Pericardium fibroblast (primary cell): ENCODE measurements around the gene MCTS1. TPM values are rescaled to one million over a fixed set of nuclear protein-coding genes. Genes with fewer than 3 reads are reported as not detected.

ENCODE experiments used
- total RNA-seq: library from RNA; depleted of rRNA; stranded (reverse); fragments of >200 nt; gene quantifications from 2 replicates; pipeline ENCODE4 v1.2.3, GENCODE V29; 2015

MCTS1 gene
- 37.0 and 39.7 TPM in 2 replicates for total RNA-seq

DNA sequence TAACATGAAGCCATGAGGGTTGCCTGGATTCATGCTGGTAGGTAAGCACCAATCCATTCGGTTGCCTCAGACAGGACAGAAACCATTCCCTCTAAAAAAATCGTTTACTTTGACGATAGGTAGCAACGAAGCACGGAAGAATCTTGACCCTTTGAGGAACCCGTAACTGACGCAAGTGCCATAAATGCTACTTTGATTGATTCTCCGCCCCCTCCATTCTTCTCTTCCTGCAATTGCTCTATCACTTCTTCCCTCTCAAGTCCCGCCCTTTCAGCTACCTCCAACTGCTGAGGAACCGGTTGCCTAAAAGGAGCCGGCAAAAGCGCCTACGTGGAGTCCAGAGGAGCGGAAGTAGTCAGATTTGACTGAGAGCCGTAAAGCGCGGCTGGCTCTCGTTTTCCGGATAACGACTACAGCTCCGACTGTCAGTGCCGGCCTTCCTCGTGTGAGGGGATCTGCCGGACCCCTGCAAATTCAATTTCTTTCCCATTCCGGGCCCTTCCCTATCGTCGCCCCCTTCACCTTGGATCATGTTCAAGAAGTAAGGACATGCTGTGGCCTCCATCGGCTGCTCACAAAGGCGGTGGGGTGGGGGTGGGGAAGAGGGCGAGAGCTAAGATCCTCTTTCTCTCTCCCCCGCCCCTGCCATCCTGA, at the start of gene MCTS1:
Gene MCTS1 (plus strand): TSS at position 395 of the 654 bp plus-strand sequence. CDS start 136 bp downstream, at position 531.

DNA sequence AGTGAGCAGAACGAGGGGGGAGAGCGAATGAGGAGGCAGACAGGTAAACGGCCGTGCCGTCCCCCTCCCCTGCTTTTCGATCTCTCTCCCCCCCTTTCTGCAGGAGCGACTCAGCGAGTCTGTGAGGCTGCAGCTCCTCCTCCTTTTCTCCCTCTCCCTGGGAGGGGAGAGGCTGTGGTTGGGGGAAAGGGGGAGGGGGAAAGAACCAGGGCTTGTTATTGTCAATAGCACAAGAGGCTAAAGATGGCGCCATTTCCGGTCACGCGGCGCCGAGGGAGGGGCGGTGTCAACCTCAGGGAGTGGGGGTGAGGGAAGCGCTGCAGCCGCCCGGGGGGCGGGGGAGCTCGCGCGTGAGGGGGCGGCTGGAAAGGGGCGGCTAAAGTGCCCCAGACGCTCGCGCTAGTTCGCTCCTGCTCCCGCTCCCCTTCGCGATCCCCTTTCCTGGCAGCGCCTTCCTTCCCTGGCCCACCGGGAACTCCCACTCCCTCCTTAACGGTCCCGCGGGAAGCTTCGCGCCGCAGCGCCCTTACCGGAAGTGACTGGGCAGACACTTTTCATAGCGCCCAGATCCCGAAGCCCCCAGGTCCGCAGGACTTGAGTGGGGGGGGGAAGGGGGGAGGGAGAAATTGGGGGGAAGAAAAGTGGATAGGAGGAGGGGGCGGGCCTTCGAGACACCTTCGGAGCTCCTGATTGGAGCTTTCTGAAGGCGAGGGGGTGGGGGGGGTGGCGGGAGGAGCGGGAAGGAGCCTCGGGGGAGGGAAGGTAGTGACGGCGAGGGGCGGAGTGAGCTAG, 42.9 kb upstream of the MCTS1 start, which contains the start of gene CUL4B:
Gene CUL4B (minus strand): TSS at position 121 of the 792 bp plus-strand sequence. CDS start 324 bp downstream, outside the sequence.

DNA sequence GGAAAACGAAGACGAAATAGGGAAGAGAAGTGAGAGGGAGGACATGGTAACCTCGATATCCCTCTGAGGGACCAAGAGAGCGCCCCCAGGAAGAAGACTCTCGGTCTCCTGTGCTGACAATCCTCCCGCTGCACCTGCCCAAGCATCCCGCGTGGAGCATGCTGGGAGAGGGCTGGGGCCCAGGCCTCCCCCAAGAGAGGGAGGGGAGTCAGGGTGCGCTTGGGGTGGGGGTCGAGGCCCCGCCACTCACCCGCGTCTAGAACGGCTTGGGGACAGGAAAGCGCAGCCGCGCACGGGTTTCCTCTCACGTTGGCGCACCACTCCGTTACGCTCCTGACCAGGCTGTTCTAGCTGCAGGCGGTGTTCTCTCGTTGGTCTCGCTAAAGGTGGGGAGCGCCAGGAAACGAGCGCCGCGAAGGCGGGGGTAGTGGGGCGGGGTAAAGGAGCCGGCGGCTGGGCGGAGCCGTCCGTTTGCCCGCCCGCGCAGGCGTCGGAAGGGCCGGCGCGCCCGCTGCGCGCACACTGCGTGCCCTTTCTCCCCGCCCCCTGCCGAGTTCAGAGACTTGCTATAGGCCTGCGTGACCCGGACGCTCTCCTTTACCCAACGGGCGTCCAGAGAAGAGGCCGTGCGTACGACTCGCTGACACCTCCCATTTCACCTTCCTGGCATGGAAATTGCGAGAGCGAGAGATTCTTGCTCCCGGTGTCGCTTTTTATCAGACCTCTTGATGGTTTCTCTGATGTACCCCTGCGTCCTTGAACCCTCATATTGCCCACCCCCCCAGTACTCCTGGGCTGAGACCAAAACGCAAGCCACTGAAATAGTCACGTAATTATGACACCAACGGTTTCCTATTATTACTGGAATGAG, 26.0 kb downstream of the MCTS1 start, which contains the start of gene C1GALT1C1:
Gene C1GALT1C1 (minus strand): TSS at position 388 of the 871 bp plus-strand sequence. CDS start 2,888 bp downstream, outside the sequence.

Other genes with a start within 250 kb of the MCTS1 start
- 0.60 TPM in 1 of 2 replicates, not detected in the other for gene ATP1B4, start 242.0 kb upstream of the MCTS1 start, total RNA-seq
- 135 and 151 TPM in 2 replicates for gene LAMP2, start 134.8 kb upstream of the MCTS1 start, total RNA-seq
- gene CUL4B, start 43.1 kb upstream of the MCTS1 start, total RNA-seq: 32.2 and 35.5 TPM in 2 replicates
- 16.3 and 18.2 TPM in 2 replicates for gene C1GALT1C1, start 26.0 kb downstream of the MCTS1 start, total RNA-seq